GM12891 (cell line): ENCODE measurements around the gene TANC1.

Experiments
- PAX5 ChIP-seq: IDR thresholded peaks from 2 replicates; pipeline ENCODE4 v1.6.1; 2011; ENCODE audit warnings: low read length, moderate library complexity, mild to moderate bottlenecking; ENCODE audit not compliant: insufficient read depth, severe bottlenecking
- POLR2A ChIP-seq: IDR thresholded peaks from 2 replicates; pipeline ENCODE4 v1.6.1; 2011; ENCODE audit warnings: low read depth, low read length, control low read depth
- POLR2AphosphoS5 ChIP-seq: IDR thresholded peaks from 2 replicates; pipeline ENCODE4 v1.6.1; 2011; ENCODE audit warnings: low read depth, low read length, control low read depth
- POU2F2 ChIP-seq: IDR thresholded peaks from 2 replicates; pipeline ENCODE4 v1.6.1; 2011; ENCODE audit warnings: low read depth, mild to moderate bottlenecking, control low read depth, low read length, moderate library complexity
- SPI1 ChIP-seq: IDR thresholded peaks from 2 replicates; pipeline ENCODE4 v1.6.1; 2011; ENCODE audit warnings: low read depth, low read length, control low read depth
- TAF1 ChIP-seq: IDR thresholded peaks from 2 replicates; pipeline ENCODE4 v1.6.1; 2011; ENCODE audit warnings: low read depth, low read length, control low read depth

DNA sequence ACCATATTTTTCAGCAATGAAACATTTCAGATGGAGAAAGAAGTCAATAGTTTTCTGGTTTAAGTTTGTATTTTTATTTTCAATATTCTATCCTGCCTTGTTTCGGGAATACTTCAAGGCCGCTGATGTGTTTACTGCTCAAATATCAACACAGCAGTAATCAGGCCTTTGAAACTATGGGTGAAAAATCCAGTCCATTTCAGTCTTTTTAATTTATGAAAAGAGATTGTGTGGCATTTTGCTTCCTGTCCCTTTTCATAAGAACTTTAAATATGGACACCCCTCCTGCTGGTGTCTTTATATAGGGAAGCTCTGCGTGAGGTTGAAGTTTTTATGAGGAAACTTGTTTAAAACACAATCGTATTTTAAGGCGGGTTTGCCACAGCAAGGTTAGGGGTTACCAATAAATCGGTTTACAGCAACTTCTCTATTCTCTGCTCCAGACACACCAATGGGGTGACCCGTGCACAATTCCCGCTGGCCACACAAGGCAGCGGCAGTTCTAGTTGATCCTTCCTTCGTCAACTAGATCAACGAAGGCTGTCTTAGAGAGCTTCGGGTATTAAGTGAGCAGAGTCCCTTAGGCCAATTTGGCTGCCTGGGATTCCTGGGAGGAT is 1.2 kb upstream of the TANC1 start:
- TF ChIP-seq POLR2A: no peak
- TF ChIP-seq POLR2AphosphoS5: no peak
- no peak for TF ChIP-seq SPI1
- no peak for TF ChIP-seq TAF1
- TF ChIP-seq POU2F2: no peak
- TF ChIP-seq PAX5: no peak
